ENCODE data around the gene S100PBP.

S100PBP gene

GRCh38 chr1:32888677-32889420, 71.4 kb downstream of the S100PBP start:
- DNase-seq = no peak

- DNase-seq = no peak
Measured at GRCh38 chr1:32889731-32890278, 72.4 kb downstream of the S100PBP start.

DNA sequence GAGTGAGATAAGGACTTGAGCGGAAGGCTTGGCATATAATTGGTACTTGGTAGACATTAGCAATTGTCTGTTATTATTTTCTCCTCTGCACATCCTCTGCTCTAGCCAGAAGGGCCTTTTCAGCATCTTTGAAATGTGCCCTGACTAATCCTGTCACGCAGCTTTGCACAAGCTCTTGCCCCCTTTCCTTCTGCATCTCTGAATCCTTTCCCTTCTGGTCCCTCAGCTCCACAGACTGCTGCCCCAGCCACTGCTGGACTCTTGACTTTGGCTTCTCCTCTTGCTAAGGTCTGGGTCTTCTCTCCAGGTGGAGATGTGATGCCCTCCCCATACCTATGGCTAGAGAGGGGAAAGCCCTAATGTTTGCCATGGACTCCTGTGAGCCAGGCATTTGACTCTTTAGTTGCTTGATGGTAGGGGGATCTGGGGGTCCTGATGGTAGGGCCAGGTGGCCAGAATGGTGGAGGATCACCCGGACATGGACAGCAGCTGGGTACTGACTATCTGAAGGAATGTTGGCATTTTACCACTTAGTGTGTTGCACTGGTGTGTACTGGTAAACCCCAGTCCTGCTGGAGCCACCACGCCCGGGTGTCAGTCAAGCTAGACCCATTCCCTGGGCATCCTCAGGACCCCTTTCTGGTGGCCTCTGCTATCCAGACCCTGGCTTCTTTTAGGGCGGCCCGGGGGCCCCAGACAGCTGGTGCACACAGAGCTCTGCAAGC, 73.2 kb downstream of the S100PBP start:
- DNase-seq = no peak

GRCh38 chr1:32891241-32891570, 73.8 kb downstream of the S100PBP start:
- no peak for DNase-seq

GRCh38 chr1:32891630-32892029, 74.2 kb downstream of the S100PBP start:
- DNase-seq = no peak

DNA sequence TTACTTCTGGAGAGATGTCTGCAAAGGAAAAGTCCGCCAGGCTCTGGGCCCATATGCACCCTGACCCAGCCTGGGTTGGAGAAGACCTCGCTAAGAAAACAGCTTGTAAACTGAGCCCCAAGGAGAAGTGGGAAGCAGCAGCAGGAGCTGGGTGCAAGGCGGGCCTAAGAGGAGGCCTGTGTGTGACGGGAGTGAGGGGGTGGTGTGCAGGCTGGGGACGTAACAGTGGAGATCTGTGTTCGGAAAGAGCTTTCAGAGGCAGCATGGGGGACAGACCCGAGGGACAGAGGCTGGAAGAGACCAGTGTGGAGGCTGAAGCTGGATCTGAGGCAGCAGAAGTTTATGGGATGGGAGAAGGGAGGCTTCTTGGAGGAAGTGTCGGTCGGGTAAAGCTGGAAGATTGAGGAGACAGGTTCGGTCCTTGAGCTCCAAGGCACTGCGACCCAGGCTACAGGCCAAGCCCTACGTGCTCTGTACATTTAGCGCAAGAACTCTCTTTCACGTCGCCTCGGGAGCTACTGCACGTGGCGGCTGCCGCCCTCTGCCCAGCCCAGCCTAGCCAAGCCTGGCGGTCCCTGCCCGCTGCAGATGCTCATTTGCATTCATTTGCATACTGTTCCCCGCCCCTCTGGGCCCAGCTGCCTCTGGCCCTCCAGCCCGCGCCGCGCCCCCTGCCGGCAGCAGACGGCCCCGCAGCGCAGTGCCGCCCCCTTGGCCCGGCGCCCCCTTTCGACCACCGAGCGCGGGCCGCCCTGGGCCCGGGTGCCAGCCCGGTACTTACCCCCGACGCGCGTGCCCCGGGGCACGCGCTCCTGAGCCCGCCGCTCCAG, 75.1 kb downstream of the S100PBP start:
- peak; percentile 78 for DNase-seq

DNA sequence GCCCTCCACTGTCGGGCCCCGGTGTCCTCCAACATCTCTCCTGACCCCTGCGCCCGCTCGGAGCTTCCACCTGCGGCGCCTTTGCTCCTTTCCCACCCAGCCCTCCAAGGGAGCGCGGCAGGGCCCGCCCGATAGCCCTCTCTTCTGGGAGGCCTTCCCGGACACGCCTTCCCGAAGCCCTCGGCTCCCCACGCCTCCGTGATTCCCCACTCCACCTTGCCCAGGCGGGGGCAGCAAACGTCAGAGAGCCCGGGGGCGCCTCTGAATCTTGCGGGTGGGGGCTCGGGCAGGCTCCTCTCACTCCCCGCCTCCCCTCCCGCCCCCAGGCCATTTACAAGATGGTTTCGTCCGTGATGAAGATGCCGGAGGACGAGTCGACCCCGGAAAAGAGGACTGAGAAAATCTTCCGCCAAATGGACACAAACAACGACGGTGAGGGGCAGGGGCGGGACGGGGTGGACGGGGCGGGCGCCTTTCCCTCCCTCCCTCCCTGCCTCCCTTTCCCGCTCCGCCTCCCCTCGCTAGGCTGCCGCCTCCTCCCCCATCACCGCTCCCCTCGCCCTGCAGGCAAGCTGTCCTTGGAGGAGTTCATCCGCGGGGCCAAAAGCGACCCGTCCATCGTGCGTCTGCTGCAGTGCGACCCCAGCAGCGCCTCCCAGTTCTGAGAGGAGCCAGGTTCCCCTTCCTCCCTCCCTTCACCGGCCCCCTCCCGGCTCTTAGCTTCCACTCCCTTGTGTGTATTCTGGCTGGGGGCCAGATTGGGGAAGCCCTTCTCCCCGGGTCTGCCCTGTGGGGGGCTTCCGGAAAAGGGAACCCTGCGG, 76.0 kb downstream of the S100PBP start:
- peak; percentile 44 for DNase-seq

- no peak for DNase-seq
Measured at GRCh38 chr1:32894019-32894600, 76.7 kb downstream of the S100PBP start.

GRCh38 chr1:32894681-32895080, 77.2 kb downstream of the S100PBP start:
- DNase-seq = no peak

- no peak for DNase-seq
Measured at GRCh38 chr1:32895325-32896215, 78.1 kb downstream of the S100PBP start.

- no peak for DNase-seq
Measured at GRCh38 chr1:32896451-32896850, 79.0 kb downstream of the S100PBP start.

DNA sequence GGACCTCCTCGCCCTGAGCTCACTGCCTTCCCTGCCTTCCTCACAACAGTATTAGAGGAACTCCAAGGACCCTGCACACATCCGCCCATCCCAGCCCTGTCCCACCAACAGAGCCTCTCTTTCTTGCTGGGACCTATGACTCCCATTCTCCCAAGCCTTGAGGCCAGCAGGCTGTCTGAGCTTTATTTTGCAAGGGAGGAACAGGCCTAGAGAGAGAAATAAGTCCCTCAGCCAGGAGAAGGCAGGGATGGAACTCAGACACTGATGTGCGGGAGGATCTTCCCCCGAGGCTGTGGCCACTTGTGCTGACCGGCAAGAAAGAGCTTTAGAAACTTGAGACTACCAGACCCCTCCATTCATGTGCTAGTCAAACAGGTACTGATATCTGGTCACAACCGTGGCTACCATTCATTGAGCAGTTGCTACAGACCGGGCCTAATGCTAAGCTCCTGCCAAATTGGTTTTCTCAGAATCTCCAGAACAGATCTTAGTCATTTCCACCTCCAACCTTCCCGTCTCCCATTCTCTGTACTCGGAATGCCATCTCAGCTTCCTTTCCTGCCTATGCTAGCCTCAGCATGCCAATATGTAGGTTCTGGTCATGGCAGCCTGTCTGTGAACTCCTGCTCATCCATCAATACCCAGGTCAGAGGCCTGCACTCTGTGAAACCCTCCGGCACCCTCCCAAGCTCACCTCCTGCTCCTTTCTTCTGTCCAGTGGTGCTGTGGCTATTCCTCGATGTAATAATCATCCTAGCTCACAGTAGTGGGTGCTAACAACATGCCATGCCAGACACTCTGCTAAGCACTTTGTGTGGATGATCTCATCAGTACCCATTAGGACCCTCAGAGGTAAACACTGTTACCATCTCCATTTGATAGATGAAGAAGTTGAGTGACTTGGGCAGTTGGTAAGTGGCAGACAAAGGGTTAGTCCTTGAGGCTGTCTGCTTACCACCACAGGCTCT, 79.9 kb downstream of the S100PBP start:
- DNase-seq = no peak

- DNase-seq = no peak
Measured at GRCh38 chr1:32898056-32898455, 80.6 kb downstream of the S100PBP start.

DNA sequence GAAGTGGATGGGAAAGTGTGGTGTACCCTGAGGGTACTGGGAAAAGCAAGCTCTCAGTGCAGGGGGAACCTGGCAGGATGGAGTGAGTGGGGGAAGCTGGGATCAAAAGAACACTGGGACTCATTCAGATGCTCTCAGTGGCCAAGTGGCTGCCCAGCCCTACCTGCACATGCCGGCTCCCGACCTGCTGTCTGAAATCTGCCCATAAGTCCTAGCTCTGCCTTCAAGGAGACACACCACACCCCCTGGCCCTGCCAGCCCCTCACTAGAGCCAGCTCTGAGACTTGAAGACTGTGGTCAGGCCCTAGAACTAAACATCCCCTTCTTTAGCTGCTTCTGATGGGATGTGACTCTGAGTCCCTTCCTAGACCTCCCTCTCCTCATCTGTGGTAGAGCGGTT, 81.5 kb downstream of the S100PBP start:
- DNase-seq = no peak

DNA sequence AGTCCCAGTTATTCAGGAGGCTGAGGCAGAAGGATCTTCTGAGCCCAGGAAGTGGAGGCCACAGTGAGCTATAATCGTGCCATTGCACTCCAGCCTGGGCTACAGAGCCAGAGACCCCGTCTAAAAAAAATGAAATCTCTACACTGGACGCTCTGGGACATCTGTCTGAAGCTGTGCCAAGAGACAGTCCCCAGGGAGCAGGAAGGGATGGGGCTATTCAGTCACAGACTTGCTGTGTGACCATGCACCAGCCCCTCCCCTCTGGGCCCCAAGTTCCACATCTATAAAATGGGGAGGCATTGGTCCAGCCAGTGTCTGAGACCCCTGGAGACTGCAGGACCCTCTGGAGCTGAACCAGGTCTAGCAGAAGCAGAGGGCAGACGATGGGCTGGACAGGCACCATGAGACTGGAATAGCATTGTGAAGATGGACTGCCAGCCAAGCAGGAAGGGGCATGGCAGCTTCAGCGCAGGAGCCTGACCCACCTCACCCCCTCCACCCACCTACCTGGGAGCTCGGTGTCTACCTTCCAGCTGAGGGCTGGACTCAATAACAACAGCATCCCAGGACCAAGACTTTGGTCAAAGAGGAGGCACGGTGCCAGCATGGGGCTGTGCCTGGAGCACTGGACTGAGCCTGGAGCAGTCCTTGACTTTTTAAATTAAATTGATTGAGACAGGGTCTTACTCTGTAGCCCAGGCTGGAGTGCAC, 82.3 kb downstream of the S100PBP start:
- no peak for DNase-seq

DNA sequence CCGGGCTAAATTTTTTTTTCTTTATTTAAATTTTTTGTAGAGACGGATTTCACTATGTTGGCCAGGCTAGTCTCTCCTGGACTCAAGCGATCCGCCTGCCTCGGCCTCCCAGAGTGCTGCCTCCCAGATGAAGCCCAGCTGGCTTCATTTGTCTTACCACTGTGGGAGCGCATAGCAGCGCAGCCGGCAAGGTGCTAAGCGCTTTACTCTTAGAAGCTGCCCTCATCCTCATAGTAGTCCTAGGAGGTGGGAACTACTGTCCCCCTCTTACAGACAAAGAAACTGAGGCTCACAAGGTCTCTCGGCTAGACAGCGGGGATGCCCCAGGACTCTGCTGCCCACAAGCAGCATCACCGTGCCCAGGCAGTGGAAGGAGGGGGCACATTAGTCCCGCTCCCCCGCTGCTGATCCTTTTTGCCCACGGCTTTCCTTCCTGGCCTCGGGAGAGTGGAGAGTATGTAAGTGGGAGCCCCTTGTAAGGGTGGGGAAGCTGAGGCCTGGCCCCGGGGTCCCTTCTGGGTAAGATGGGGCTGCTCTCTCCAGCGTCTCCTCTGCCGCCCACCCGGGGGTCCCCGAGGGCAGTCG, 83.0 kb downstream of the S100PBP start:
- DNase-seq = no peak

GRCh38 chr1:32900956-32901822, 83.7 kb downstream of the S100PBP start, which contains the start of gene TMEM54:
TSS of gene TMEM54 (minus strand) at chr1:32901389. CDS start at chr1:32901238, 151 bp downstream.
- DNase-seq = no peak

All from stimulated activated CD8-positive, alpha-beta memory T cell treated with anti-CD3 and anti-CD28 coated beads, Interleukin-4, amount 100 ng/mL, for 48 hours (primary cell).